LoVo (cell line): ENCODE results near the gene ALDH1L1.
"Not testable (repeated sequence)": the region's sequence is repeated elsewhere in the genome, so short reads cannot be mapped to it uniquely, and the experiment has no call there.

Experiments used
- DNase-seq: peaks from one replicate; pipeline ENCODE4 v3.0.0-alpha.2; 2016; ENCODE audit warnings: low spot score

The ALDH1L1 gene

GRCh38 chr3:126104742-126105605, 75.4 kb downstream of the ALDH1L1 start:
- no peak for DNase-seq

GRCh38 chr3:126104028-126104635, 76.3 kb downstream of the ALDH1L1 start:
- no peak for DNase-seq

GRCh38 chr3:126103121-126104027, 77.0 kb downstream of the ALDH1L1 start:
- DNase-seq = no peak

- no peak for DNase-seq
Measured at GRCh38 chr3:126102530-126102951, 77.8 kb downstream of the ALDH1L1 start.

DNA sequence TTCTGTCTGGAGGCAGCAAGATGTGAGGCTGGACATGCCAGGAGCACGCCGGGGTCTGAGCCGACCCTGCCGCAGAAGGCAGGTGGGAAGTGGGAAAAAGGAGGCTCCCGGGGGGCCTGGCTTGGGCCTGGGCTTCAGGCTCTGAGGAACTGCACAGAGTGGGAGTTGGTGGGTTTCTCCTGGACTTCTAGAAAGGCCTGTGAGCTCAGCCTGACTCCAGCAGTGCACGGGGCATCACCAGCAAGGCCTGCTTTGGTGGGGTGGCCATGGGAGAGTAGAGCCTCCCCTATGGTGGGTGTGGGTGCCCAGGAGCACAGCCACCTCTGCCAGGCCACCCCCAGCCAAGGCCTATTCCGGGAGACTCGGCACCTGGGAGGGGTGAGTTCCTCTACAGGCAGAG, 78.4 kb downstream of the ALDH1L1 start:
- no peak for DNase-seq

- no peak for DNase-seq
Measured at GRCh38 chr3:126101521-126101982, 78.8 kb downstream of the ALDH1L1 start.

DNA sequence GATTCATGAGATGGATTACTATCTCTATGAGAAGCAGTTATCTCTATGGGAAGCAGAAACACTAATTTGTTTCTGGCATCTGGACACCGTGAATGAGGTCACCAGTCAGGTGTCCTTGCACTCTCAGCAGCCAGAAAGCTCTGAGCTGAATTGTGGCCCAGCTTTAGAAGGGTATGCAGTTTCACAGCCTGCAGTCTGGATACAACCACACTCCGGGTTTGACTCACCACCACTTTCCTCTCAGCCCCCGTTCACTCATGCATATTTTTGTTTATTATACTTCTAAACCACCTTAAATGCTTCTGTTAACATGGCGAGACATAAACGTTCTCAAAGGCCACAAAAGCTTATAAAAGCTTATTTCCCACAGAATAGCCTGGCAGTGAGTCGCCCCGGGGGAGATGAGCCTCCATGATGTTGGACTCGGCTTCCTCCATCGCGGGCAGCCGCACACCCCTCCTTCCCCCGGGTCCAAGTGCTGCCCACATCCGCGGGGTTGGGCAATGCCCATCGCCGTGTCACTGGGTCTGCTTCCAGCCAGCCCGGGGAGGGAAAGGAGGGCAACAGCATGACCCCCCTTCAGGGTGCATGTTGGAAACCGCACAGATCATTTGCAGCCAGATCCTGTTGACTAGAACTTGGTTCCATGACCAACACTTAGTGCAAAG, 79.6 kb downstream of the ALDH1L1 start:
- no peak for DNase-seq

- no peak for DNase-seq
Measured at GRCh38 chr3:126100269-126100633, 80.1 kb downstream of the ALDH1L1 start.

DNA sequence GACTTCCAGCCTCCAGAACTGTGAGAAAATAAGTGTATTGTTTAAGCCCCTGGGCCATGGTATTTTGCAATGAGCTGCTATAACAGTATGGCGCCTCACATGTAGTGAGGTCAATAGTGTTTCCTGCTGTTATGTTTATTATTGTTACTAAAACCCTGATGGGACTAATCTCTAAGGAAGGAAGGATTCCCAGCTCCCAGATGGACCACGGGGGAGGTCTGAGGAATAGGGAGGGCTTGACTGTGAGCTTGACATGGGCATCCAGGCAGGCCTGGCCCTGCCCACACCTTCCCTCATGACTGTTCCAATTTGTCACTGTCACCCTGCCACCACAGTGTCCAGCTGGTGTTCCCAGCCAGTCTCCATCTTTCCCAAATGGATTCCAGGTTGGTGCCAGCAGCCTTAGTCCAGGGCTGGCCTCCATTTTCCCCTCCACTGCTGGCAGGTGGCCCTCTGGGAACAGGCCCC, 82.0 kb downstream of the ALDH1L1 start:
- DNase-seq = no peak

- DNase-seq = no peak
Measured at GRCh38 chr3:126097801-126098200, 82.6 kb downstream of the ALDH1L1 start.

GRCh38 chr3:126096274-126096673, 84.1 kb downstream of the ALDH1L1 start:
- not testable (repeated sequence) for DNase-seq

- DNase-seq = not testable (repeated sequence)
Measured at GRCh38 chr3:126092128-126092527, 88.3 kb downstream of the ALDH1L1 start.

DNA sequence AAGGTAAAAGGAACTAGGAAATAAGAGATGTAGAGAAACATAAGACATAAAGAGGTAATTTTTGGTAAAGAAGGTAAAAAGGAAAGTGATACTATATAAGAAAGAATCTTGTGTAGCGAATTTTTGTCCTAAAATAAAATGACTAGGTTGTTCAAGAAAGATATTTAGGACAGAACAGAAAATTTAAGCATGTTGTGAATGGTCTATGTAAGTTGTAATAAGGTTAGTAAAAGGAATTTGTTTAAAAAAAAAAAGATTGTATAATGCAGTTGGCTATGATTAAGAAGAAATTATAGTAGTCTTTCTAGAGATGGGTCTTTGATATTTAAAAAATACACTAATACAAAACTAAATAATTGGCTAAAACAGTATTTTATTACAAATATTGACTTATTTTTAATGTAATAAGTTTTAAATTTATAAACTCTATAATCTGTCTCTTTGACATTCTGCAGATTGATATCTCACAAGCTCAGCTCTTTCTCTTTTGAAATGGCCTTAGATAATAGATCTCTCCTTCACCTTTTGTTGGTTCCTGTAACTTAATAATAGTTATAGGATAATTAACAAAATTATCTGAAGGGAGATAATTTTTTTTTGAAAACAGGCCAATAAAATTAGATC, 92.7 kb downstream of the ALDH1L1 start:
- DNase-seq = no peak

GRCh38 chr3:126085841-126086240, 94.5 kb downstream of the ALDH1L1 start:
- no peak for DNase-seq

- no peak for DNase-seq
Measured at GRCh38 chr3:126085276-126085675, 95.1 kb downstream of the ALDH1L1 start.

GRCh38 chr3:126084768-126085180, 95.6 kb downstream of the ALDH1L1 start:
- no peak for DNase-seq

DNA sequence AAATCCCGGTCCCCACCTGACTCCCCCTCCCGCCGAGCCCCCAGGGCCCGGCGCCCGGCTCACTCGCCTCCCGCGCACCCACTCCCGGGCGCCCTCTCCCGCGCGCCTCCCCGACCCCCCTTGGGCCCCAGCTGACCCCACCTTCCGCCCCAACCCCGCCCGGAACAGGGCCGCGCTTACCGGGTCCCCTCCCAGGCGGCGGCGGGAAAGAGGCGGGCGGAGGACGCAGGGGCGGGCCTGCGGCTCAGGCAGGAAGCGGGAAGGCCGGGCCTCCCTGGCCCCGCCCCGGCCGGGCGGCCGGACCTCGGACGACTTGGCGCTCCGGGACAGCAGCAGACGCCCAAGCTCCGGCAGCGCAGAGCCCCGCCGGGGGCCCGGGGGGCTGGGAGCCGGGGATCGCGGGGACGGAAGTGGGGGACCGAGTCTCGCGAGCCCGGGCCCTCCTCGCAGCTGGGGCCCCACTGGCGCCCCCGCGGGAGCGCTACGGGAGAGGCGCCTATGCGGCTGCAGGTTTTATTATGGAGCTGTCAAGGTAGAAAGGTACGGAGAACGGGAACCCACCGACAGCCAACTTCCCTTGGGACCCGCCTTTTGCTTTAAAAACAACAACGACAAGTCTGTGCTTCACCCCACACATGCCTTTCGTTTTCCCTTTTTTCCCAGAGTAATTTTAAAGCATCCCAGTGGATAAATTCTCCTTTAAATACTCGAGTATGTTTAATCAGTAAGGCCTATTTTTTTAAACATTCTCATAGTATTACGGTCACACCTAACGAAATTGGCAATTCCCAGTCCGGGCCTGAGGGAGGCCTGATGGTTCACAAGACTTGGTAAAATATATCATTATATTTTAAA, 96.2 kb downstream of the ALDH1L1 start, which contains the start of gene SLC41A3:
Gene SLC41A3 (minus strand): TSS at position 212 of the 855 bp plus-strand sequence. CDS start 15,905 bp downstream, outside the sequence.
- peak; percentile 84 for DNase-seq

DNA sequence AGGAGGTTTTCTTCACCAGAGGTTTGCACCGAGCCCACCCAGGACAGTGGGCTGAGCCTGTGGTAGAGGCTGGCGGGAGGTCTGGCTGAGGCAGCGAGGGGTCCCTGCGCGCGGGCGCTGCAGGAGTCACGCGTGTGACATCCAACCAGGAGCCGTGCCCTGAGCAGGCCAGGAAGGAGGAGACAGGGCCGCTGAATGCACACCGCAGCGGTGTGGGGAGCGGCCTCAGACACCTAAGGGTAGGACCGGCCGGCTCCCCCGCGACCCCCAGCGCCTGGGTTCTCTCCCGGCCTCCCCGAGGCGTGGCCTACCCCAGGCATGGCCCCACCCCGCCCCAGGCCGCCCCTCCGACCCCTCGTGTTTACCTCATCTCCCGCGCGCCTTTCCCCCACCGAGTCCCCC, 96.9 kb downstream of the ALDH1L1 start:
- DNase-seq = peak; percentile 50

- DNase-seq = no peak
Measured at GRCh38 chr3:126083138-126083445, 97.3 kb downstream of the ALDH1L1 start.
